Measurements from ENCODE around the gene RMRP.
"Not testable (repeated sequence)": the region's sequence is repeated elsewhere in the genome, so short reads cannot be mapped to it uniquely, and the experiment has no call there.

- TF ChIP-seq SRF (CRISPR knock-in tag; IDR thresholded peaks at IDR 0.05); ZNF253 (CRISPR knock-in tag; conservative IDR thresholded peaks at IDR 0.05); EGR1 (conservative IDR thresholded peaks at IDR 0.05); MAX (CRISPR knock-in tag; IDR thresholded peaks at IDR 0.05); ZNF699 (CRISPR knock-in tag; IDR thresholded peaks at IDR 0.05; ENCODE audit: insufficient replicate concordance); JUND (IDR thresholded peaks at IDR 0.05; ENCODE audit: borderline replicate concordance, low read depth, low read length); JUND (tag; IDR thresholded peaks at IDR 0.05; ENCODE audit: borderline replicate concordance, low read depth, low read length); PHF8 (IDR thresholded peaks at IDR 0.05; ENCODE audit: borderline replicate concordance, low read length); SMC3 (conservative IDR thresholded peaks at IDR 0.05; ENCODE audit: insufficient read depth, low read depth, low read length); ZBTB33 (CRISPR knock-in tag; IDR thresholded peaks at IDR 0.05); KLF10 (CRISPR knock-in tag; IDR thresholded peaks at IDR 0.05): not testable (repeated sequence)
Observed at GRCh38 chr9:35640431-35640830, 17.4 kb downstream of the RMRP start.
